IPS DF 4.7 (cell line): ENCODE data around the gene SREBF1.

Experiments used
- DNase-seq: peaks from one replicate; pipeline ENCODE4 v3.0.0-alpha.2; 2013; ENCODE audit warnings: low spot score; ENCODE audit errors: extremely low read depth

The SREBF1 gene

GRCh38 chr17:17842111-17842876 is 5.5 kb upstream of the SREBF1 start:
- DNase-seq, result no peak

GRCh38 chr17:17841601-17842025 is 4.8 kb upstream of the SREBF1 start:
- no peak for DNase-seq

- DNase-seq, result no peak
These were observed 4.2 kb upstream of the SREBF1 start for GRCh38 chr17:17840751-17841591.

- no peak for DNase-seq
These were observed 3.3 kb upstream of the SREBF1 start for GRCh38 chr17:17839791-17840707.

- no peak for DNase-seq
These were observed 1.5 kb upstream of the SREBF1 start for GRCh38 chr17:17837966-17838962.

GRCh38 chr17:17837380-17837821 is 615 bp upstream of the SREBF1 start:
- DNase-seq, result no peak

GRCh38 chr17:17836250-17836817 is 452 bp downstream of the SREBF1 start:
- DNase-seq, result no peak

- no peak for DNase-seq
These were observed 1.2 kb downstream of the SREBF1 start for GRCh38 chr17:17835415-17836249.

- no peak for DNase-seq
These were observed 1.8 kb downstream of the SREBF1 start for GRCh38 chr17:17834974-17835373.

GRCh38 chr17:17833658-17834357 is 3.0 kb downstream of the SREBF1 start:
- DNase-seq, result no peak

GRCh38 chr17:17832032-17832363 is 4.8 kb downstream of the SREBF1 start:
- DNase-seq, result no peak

GRCh38 chr17:17831208-17832031 is 5.4 kb downstream of the SREBF1 start:
- DNase-seq, result no peak

- DNase-seq, result no peak
These were observed 6.0 kb downstream of the SREBF1 start for GRCh38 chr17:17830740-17831207.

- no peak for DNase-seq
These were observed 6.6 kb downstream of the SREBF1 start for GRCh38 chr17:17830269-17830567.

GRCh38 chr17:17827826-17828621 is 8.8 kb downstream of the SREBF1 start:
- no peak for DNase-seq

GRCh38 chr17:17826942-17827785 is 9.6 kb downstream of the SREBF1 start:
- DNase-seq, result no peak
